Activated T-cell treated with anti-CD3 and anti-CD28 coated beads, Interleukin-2, amount 50 U/mL, for 72 hours (primary cell): ENCODE results near the gene PTGER3. TPM values are rescaled to one million over a fixed set of nuclear protein-coding genes. Genes with fewer than 3 reads are reported as not detected.
"Not testable (repeated sequence)": the region's sequence is repeated elsewhere in the genome, so short reads cannot be mapped to it uniquely, and the experiment has no call there.

Source experiments
- ATAC-seq, 2 donors: fragments of 150-1000 bp; cut with Tn5 transposase; replicated peaks in 1 of 2; 2 replicates each; pipeline ENCODE4 v1.10.0; 2021; ENCODE audit warnings: moderate library complexity in 2 of 2, mild to moderate bottlenecking in 1 of 2
- DNase-seq, 2 donors: peaks; one replicate each; pipeline ENCODE4 v3.0.0; 2021 to 2022; ENCODE audit warnings: mixed read lengths in 1 of 2
- H3K27ac Mint-ChIP-seq: one replicate; pipeline ENCODE4 v1.8.0; 2022; ENCODE audit warnings: mild to moderate bottlenecking, moderate library complexity, mixed read lengths
- H3K27me3 Mint-ChIP-seq: one replicate; pipeline ENCODE4 v1.8.0; 2022; ENCODE audit warnings: low read depth, mixed read lengths
- H3K36me3 Mint-ChIP-seq, 2 donors: one replicate each; pipeline ENCODE4 v1.8.0; 2022; ENCODE audit warnings: mixed read lengths in 2 of 2, mild to moderate bottlenecking in 1 of 2; ENCODE audit not compliant: insufficient read depth in 2 of 2
- H3K4me1 Mint-ChIP-seq: one replicate; pipeline ENCODE4 v1.8.0; 2022; ENCODE audit warnings: low read depth, mixed read lengths
- H3K4me3 Mint-ChIP-seq, 2 donors: one replicate each; pipeline ENCODE4 v1.8.0; 2022; ENCODE audit warnings: mild to moderate bottlenecking in 2 of 2, mixed read lengths in 2 of 2, moderate library complexity in 2 of 2
- H3K9me3 Mint-ChIP-seq, 2 donors: one replicate each; pipeline ENCODE4 v1.8.0; 2022; ENCODE audit warnings: mixed read lengths in 2 of 2
- total RNA-seq, 2 donors: library from RNA; stranded (reverse); gene quantifications; one replicate each; pipeline ENCODE4 v1.2.3, GENCODE V29; 2022

The PTGER3 gene
- total RNA-seq, 2 donors from 2014 or later = 0.05 TPM; not detected in 1

- DNase-seq, H3K27ac Mint-ChIP-seq, ATAC-seq: not testable (repeated sequence)
These were observed 62.3 kb downstream of the PTGER3 start for GRCh38 chr1:70985278-70985677.

GRCh38 chr1:70980361-70980760 is 67.3 kb downstream of the PTGER3 start:
- no peaks in the 10 kb centered on the region for H3K4me1 Mint-ChIP-seq
- no peak overlapping the region for H3K27ac Mint-ChIP-seq
- H3K9me3 Mint-ChIP-seq = no peaks in the 10 kb centered on the region
- ATAC-seq (no peak), DNase-seq (no peak)
- H3K4me3 Mint-ChIP-seq = no peak overlapping the region
- peaks cover 24% of the 10 kb centered on the region for H3K27me3 Mint-ChIP-seq
- no peaks in the 10 kb centered on the region for H3K36me3 Mint-ChIP-seq

More at GRCh38 chr1:70985278-70985677, 62.3 kb downstream of the PTGER3 start:
- not testable (repeated sequence) for H3K4me1 Mint-ChIP-seq, H3K27me3 Mint-ChIP-seq, H3K36me3 Mint-ChIP-seq, H3K4me3 Mint-ChIP-seq, H3K9me3 Mint-ChIP-seq

- no peak overlapping the region for H3K4me3 Mint-ChIP-seq
- no peaks in the 10 kb centered on the region for H3K36me3 Mint-ChIP-seq
- no peak for DNase-seq
- H3K9me3 Mint-ChIP-seq = no peaks in the 10 kb centered on the region
- no peaks in the 10 kb centered on the region for H3K4me1 Mint-ChIP-seq
- H3K27me3 Mint-ChIP-seq = peaks cover 24% of the 10 kb centered on the region
- no peak for ATAC-seq
- H3K27ac Mint-ChIP-seq = no peak overlapping the region
These were observed 67.7 kb downstream of the PTGER3 start for GRCh38 chr1:70979881-70980280.

GRCh38 chr1:70979313-70979712 is 68.3 kb downstream of the PTGER3 start:
- ATAC-seq (no peak), DNase-seq (no peak)
- peaks cover 24% of the 10 kb centered on the region for H3K27me3 Mint-ChIP-seq
- H3K27ac Mint-ChIP-seq = no peak overlapping the region
- no peaks in the 10 kb centered on the region for H3K4me1 Mint-ChIP-seq
- no peak overlapping the region for H3K4me3 Mint-ChIP-seq
- no peaks in the 10 kb centered on the region for H3K9me3 Mint-ChIP-seq
- no peaks in the 10 kb centered on the region for H3K36me3 Mint-ChIP-seq

GRCh38 chr1:70978623-70979022 is 69.0 kb downstream of the PTGER3 start:
- ATAC-seq (no peak), DNase-seq (no peak)
- no peaks in the 10 kb centered on the region for H3K36me3 Mint-ChIP-seq
- peaks cover 24% of the 10 kb centered on the region for H3K27me3 Mint-ChIP-seq
- H3K9me3 Mint-ChIP-seq = no peaks in the 10 kb centered on the region
- no peaks in the 10 kb centered on the region for H3K4me1 Mint-ChIP-seq
- H3K27ac Mint-ChIP-seq = no peak overlapping the region
- H3K4me3 Mint-ChIP-seq = no peak overlapping the region

- H3K27ac Mint-ChIP-seq = no peak overlapping the region
- H3K4me1 Mint-ChIP-seq = no peaks in the 10 kb centered on the region
- ATAC-seq (no peak), DNase-seq (no peak)
- no peak overlapping the region for H3K4me3 Mint-ChIP-seq
- no peaks in the 10 kb centered on the region for H3K9me3 Mint-ChIP-seq
- H3K27me3 Mint-ChIP-seq = peaks cover 24% of the 10 kb centered on the region
- no peaks in the 10 kb centered on the region for H3K36me3 Mint-ChIP-seq
These were observed 70.0 kb downstream of the PTGER3 start for GRCh38 chr1:70977575-70977974.

- no peaks in the 10 kb centered on the region for H3K4me1 Mint-ChIP-seq
- H3K27ac Mint-ChIP-seq = no peak overlapping the region
- H3K27me3 Mint-ChIP-seq = peaks cover 24% of the 10 kb centered on the region
- DNase-seq = no peak
- no peaks in the 10 kb centered on the region for H3K9me3 Mint-ChIP-seq
- no peaks in the 10 kb centered on the region for H3K36me3 Mint-ChIP-seq
- no peak for ATAC-seq
- H3K4me3 Mint-ChIP-seq = no peak overlapping the region
These were observed 70.6 kb downstream of the PTGER3 start for GRCh38 chr1:70977041-70977440.

GRCh38 chr1:70973754-70974153 is 73.9 kb downstream of the PTGER3 start:
- ATAC-seq (no peak), DNase-seq (no peak)
- Mint-ChIP-seq H3K27ac (no peak overlapping the region), H3K9me3 (no peaks in the 10 kb centered on the region), H3K4me3 (no peak overlapping the region), H3K4me1 (no peaks in the 10 kb centered on the region), H3K27me3 (peaks cover 9% of the 10 kb centered on the region), H3K36me3 (no peaks in the 10 kb centered on the region)

GRCh38 chr1:70970407-70970806 is 77.2 kb downstream of the PTGER3 start:
- Mint-ChIP-seq H3K27ac (no peak overlapping the region), H3K4me3 (no peak overlapping the region), H3K9me3 (no peaks in the 10 kb centered on the region), H3K27me3 (no peaks in the 10 kb centered on the region), H3K4me1 (no peaks in the 10 kb centered on the region), H3K36me3 (no peaks in the 10 kb centered on the region)
- DNase-seq (no peak), ATAC-seq (no peak)

GRCh38 chr1:70966018-70966638 is 81.5 kb downstream of the PTGER3 start:
- H3K27me3 Mint-ChIP-seq = no peaks in the 10 kb centered on the region
- H3K36me3 Mint-ChIP-seq = peaks cover 0 to 2% of the 10 kb centered on the region in 2 donors
- no peak overlapping the region for H3K4me3 Mint-ChIP-seq
- H3K4me1 Mint-ChIP-seq = no peaks in the 10 kb centered on the region
- ATAC-seq (no peak), DNase-seq (no peak)
- no peak overlapping the region for H3K27ac Mint-ChIP-seq
- H3K9me3 Mint-ChIP-seq = peaks cover 0 to 7% of the 10 kb centered on the region in 2 donors

GRCh38 chr1:70963374-70963773 is 84.2 kb downstream of the PTGER3 start:
- peaks cover 0 to 2% of the 10 kb centered on the region in 2 donors for H3K36me3 Mint-ChIP-seq

GRCh38 chr1:70961374-70961975 is 86.1 kb downstream of the PTGER3 start:
- DNase-seq (no peak), ATAC-seq (no peak)
- Mint-ChIP-seq H3K27ac (no peak overlapping the region), H3K4me3 (no peak overlapping the region), H3K27me3 (peaks cover 5% of the 10 kb centered on the region), H3K4me1 (no peaks in the 10 kb centered on the region), H3K9me3 (peaks cover 1 to 7% of the 10 kb centered on the region in 2 donors), H3K36me3 (peaks cover 0 to 2% of the 10 kb centered on the region in 2 donors)

More at GRCh38 chr1:70963374-70963773, 84.2 kb downstream of the PTGER3 start:
- Mint-ChIP-seq H3K4me3 (no peak overlapping the region), H3K27me3 (peaks cover 5% of the 10 kb centered on the region), H3K9me3 (peaks cover 1 to 7% of the 10 kb centered on the region in 2 donors), H3K27ac (no peak overlapping the region), H3K4me1 (no peaks in the 10 kb centered on the region)
- DNase-seq (no peak), ATAC-seq (no peak)

- no peak for ATAC-seq
- DNase-seq = no peak
- Mint-ChIP-seq H3K4me3 (no peak overlapping the region), H3K36me3 (no peaks in the 10 kb centered on the region), H3K27me3 (no peaks in the 10 kb centered on the region), H3K27ac (no peak overlapping the region), H3K4me1 (no peaks in the 10 kb centered on the region), H3K9me3 (no peaks in the 10 kb centered on the region)
These were observed 99.1 kb downstream of the PTGER3 start for GRCh38 chr1:70948396-70949017.
